GM12878 (cell line): Measurements from ENCODE around the gene MSI2. TPM values are rescaled to one million over a fixed set of nuclear protein-coding genes. Genes with fewer than 3 reads are reported as not detected.

ENCODE experiments used
- CBX5 ChIP-seq: sonication (generic); IDR thresholded peaks from 2 replicates; pipeline ENCODE4 v1.6.1; 2016; ENCODE audit warnings: low read depth, moderate library complexity, mild to moderate bottlenecking, inconsistent platforms
- PML ChIP-seq: IDR thresholded peaks from 2 replicates; pipeline ENCODE4 v1.6.1; 2012; ENCODE audit warnings: low read length, inconsistent platforms
- SMC3 ChIP-seq: IDR thresholded peaks from 2 replicates; pipeline ENCODE4 v1.6.1; 2011; ENCODE audit warnings: low read length, improper control_type of control experiment, borderline replicate concordance
- TARDBP ChIP-seq: IDR thresholded peaks from 2 replicates; pipeline ENCODE4 v1.6.1; 2016; ENCODE audit warnings: borderline replicate concordance
- ZNF384 ChIP-seq: IDR thresholded peaks from 2 replicates; pipeline ENCODE4 v1.6.1; 2012; ENCODE audit warnings: low read depth, mild to moderate bottlenecking, low read length, improper control_type of control experiment, borderline replicate concordance
- polyA plus RNA-seq, 11 experiments: library from polyadenylated mRNA; depleted of rRNA in 4 of 11; unstranded in 6 of 11; stranded (reverse) in 5 of 11; fragments of >200 nt; fragmentation: Nextera tagmentation in 4 of 11; fragmentation: Illumina TruSeq in 1 of 11; extraction: Ambion mirVana in 4 of 11; extraction: Trizol in 1 of 11; gene quantifications; 1 replicate in 1 of 11; 2 replicates in 10 of 11; pipeline versions ENCODE4 v1.2.1 to v1.2.3, GENCODE V29; 2011 to 2016; ENCODE audit warnings: inconsistent platforms in 2 of 11, missing spikeins in 2 of 11, low read depth in 1 of 11
- total RNA-seq, 4 experiments: library from RNA; depleted of rRNA in 3 of 4; stranded (reverse); fragments of >200 nt in 3 of 4; fragmentation: Illumina TruSeq in 1 of 4; extraction: Trizol in 1 of 4; gene quantifications; 2 replicates each; pipeline versions ENCODE4 v1.2.1 to v1.2.3, GENCODE V29; 2013 to 2021
- TF ChIP-seq, protein P1 (sequence below): fragments of 450-650 bp; formaldehyde crosslinking; IDR thresholded peaks from 2 replicates; pipeline ENCODE4 v1.5.0; 2022; ENCODE audit warnings: mild to moderate bottlenecking, missing genetic modification characterization
- TF ChIP-seq, protein P2 (sequence below): fragments of 450-650 bp; IDR thresholded peaks from 2 replicates; pipeline ENCODE4 v1.6.1; 2018; ENCODE audit warnings: mild to moderate bottlenecking, low read depth, moderate library complexity; ENCODE audit not compliant: partially characterized antibody

The MSI2 gene
- total and polyA plus RNA-seq, 10 of the 15 experiments (the other 5 are each of a cell fraction or from before 2014, with no cell fraction given): 6.1 to 76.1 (median 42.0) TPM

GRCh38 chr17:57568340-57568739 lies 312.0 kb downstream of the MSI2 start (continued):
- TF ChIP-seq, protein P1, sequence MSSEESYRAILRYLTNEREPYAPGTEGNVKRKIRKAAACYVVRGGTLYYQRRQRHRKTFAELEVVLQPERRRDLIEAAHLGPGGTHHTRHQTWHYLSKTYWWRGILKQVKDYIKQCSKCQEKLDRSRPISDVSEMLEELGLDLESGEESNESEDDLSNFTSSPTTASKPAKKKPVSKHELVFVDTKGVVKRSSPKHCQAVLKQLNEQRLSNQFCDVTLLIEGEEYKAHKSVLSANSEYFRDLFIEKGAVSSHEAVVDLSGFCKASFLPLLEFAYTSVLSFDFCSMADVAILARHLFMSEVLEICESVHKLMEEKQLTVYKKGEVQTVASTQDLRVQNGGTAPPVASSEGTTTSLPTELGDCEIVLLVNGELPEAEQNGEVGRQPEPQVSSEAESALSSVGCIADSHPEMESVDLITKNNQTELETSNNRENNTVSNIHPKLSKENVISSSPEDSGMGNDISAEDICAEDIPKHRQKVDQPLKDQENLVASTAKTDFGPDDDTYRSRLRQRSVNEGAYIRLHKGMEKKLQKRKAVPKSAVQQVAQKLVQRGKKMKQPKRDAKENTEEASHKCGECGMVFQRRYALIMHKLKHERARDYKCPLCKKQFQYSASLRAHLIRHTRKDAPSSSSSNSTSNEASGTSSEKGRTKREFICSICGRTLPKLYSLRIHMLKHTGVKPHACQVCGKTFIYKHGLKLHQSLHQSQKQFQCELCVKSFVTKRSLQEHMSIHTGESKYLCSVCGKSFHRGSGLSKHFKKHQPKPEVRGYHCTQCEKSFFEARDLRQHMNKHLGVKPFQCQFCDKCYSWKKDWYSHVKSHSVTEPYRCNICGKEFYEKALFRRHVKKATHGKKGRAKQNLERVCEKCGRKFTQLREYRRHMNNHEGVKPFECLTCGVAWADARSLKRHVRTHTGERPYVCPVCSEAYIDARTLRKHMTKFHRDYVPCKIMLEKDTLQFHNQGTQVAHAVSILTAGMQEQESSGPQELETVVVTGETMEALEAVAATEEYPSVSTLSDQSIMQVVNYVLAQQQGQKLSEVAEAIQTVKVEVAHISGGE (CRISPR knock-in tag): no peak
- TF ChIP-seq PML (no peak), ZNF384 (no peak), CBX5 (no peak), SMC3 (no peak), TARDBP (no peak)
- TF ChIP-seq, protein P2, sequence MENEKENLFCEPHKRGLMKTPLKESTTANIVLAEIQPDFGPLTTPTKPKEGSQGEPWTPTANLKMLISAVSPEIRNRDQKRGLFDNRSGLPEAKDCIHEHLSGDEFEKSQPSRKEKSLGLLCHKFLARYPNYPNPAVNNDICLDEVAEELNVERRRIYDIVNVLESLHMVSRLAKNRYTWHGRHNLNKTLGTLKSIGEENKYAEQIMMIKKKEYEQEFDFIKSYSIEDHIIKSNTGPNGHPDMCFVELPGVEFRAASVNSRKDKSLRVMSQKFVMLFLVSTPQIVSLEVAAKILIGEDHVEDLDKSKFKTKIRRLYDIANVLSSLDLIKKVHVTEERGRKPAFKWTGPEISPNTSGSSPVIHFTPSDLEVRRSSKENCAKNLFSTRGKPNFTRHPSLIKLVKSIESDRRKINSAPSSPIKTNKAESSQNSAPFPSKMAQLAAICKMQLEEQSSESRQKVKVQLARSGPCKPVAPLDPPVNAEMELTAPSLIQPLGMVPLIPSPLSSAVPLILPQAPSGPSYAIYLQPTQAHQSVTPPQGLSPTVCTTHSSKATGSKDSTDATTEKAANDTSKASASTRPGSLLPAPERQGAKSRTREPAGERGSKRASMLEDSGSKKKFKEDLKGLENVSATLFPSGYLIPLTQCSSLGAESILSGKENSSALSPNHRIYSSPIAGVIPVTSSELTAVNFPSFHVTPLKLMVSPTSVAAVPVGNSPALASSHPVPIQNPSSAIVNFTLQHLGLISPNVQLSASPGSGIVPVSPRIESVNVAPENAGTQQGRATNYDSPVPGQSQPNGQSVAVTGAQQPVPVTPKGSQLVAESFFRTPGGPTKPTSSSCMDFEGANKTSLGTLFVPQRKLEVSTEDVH: no peak
